Coronary artery (tissue), 2 donors: ENCODE results near the gene SYT12.

Source experiments
- DNase-seq: peaks from one replicate; pipeline ENCODE4 v3.0.0-alpha.2; 2017; ENCODE audit warnings: low spot score
- H3K27ac ChIP-seq, 2 donors: fragments of 200-600 bp; sonication (generic); one replicate each; pipeline ENCODE4 v1.5.1; 2016 to 2019
- H3K4me3 ChIP-seq: fragments of 200-600 bp; sonication (generic); 2 replicates; pipeline ENCODE4 v1.5.1; 2016; ENCODE audit warnings: mild to moderate bottlenecking, moderate library complexity
- TF ChIP-seq, protein P1 (sequence below): fragments of 200-600 bp; sonication (generic); IDR thresholded peaks from one replicate; pipeline ENCODE4 v1.5.1; 2019; ENCODE audit warnings: antibody characterized with exemption

The SYT12 gene

DNA sequence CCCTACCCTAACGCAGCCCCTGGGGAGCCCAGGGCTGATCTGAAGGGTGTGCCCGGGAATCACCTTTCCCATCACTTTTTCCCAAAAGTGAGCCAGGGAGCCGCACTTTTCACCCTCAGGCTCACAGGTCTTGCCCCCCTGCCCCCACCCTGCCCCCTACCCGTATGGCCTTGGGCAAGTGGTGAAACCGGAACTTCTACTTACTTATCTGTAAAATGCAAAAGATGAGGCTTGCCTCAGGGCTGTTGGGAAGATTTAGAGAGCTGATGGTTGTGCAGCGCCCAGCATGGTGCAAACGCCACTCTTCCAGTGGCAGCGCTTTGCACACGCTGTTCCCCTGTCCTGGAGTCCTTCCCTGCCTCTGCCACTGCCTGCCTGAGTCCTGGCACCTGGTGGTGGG is 8.0 kb downstream of the SYT12 start:
- TF ChIP-seq, protein P1, sequence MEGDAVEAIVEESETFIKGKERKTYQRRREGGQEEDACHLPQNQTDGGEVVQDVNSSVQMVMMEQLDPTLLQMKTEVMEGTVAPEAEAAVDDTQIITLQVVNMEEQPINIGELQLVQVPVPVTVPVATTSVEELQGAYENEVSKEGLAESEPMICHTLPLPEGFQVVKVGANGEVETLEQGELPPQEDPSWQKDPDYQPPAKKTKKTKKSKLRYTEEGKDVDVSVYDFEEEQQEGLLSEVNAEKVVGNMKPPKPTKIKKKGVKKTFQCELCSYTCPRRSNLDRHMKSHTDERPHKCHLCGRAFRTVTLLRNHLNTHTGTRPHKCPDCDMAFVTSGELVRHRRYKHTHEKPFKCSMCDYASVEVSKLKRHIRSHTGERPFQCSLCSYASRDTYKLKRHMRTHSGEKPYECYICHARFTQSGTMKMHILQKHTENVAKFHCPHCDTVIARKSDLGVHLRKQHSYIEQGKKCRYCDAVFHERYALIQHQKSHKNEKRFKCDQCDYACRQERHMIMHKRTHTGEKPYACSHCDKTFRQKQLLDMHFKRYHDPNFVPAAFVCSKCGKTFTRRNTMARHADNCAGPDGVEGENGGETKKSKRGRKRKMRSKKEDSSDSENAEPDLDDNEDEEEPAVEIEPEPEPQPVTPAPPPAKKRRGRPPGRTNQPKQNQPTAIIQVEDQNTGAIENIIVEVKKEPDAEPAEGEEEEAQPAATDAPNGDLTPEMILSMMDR = no peak
- DNase-seq = no peak
- no peak overlapping the region for H3K4me3 ChIP-seq
- no peak overlapping the region for H3K27ac ChIP-seq

- Histone ChIP-seq H3K4me3 (no peak overlapping the region), H3K27ac (peak overlapping the region; percentile 55 to 81)
- DNase-seq = no peak
- TF ChIP-seq, protein P1 = no peak
Measured at GRCh38 chr11:67031791-67032561, 9.0 kb downstream of the SYT12 start.

DNA sequence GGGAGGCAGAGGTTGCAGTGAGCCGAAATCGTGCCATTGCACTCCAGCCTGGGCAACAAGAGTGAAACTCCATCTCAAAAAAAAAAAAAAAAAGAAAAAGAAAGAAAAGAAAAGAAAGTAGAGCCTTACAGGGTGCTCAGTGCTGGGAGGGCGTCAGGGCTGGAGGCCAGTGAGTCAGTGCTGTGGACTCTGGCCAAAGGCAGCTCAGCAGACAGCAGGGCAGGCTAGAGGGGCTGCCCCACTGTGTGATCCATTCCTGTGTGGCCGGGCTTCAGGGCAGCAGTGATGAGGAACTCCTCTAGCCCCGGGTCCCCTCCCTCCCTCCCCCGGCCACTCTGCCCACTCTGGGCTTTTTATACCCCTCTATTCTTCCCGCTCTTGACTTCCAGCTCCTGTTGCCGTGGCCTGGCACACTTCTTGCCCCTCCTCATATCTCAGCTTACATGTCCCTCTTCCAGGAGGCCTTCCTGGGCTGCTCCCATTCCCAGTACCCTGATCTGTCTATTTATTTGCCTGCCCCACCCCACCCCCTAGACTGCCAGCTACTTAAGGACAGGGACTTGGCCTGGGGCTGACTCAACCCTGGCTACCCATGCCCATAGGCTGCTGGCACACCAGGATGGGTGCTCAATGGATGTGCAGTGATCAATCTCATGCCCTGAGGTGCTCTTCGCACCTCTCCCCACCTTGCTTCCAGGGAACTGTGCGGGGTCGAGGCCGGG is 10.1 kb downstream of the SYT12 start:
- H3K27ac ChIP-seq = peak overlapping the region; percentile 55 to 81
- TF ChIP-seq, protein P1 = no peak
- H3K4me3 ChIP-seq = no peak overlapping the region
- no peak for DNase-seq

- TF ChIP-seq, protein P1 = no peak
- DNase-seq = no peak
- H3K4me3 ChIP-seq = no peak overlapping the region
- H3K27ac ChIP-seq = peak overlapping the region; percentile 55 to 81
Measured at GRCh38 chr11:67033661-67034166, 10.8 kb downstream of the SYT12 start.

GRCh38 chr11:67034350-67034749 is 11.4 kb downstream of the SYT12 start:
- DNase-seq = no peak
- TF ChIP-seq, protein P1 = no peak
- Histone ChIP-seq H3K27ac (peak overlapping the region in 1 of 2 donors; percentile 81), H3K4me3 (no peak overlapping the region)

DNA sequence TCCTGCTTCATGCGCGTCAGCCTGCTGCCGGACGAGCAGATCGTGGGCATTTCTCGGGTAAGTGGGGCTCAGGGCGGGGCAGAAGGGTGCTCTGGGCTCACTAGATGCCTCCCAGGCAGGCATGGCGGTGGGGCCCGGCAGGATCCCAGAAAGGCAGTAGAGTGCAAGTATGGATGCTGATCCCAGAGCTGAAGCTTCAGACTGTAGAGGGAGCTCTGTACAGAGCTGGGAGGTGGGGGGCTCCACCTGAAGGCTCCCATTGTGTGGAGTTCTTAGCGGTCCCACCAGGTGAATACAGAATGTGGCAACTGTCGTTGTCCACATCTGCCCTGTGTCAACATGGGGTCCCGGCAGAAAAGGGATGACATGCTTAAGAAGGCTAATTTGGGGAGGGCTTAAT is 17.2 kb downstream of the SYT12 start:
- DNase-seq = no peak
- TF ChIP-seq, protein P1 = no peak

More for the DNA sequence above, 17.2 kb downstream of the SYT12 start:
- H3K27ac ChIP-seq = no peak overlapping the region
- no peak overlapping the region for H3K4me3 ChIP-seq
